ENCODE data around the gene TTC7B. TPM values are rescaled to one million over a fixed set of nuclear protein-coding genes. Genes with fewer than 3 reads are reported as not detected.

TTC7B gene
- total and polyA plus RNA-seq, 2 experiments from 2014 or later, result 68.1 to 75.8 TPM

GRCh38 chr14:90799420-90799819, 16.8 kb downstream of the TTC7B start:
- Histone ChIP-seq H3K4me1 (ENCODE audit: low read depth) (no peaks in the 10 kb centered on the region), H3K36me3 (no peaks in the 10 kb centered on the region), H3K4me3 (no peak overlapping the region), H3K27me3 (no peaks in the 10 kb centered on the region), H3K27ac (no peak overlapping the region), H3K9me3 (ENCODE audit: low read depth) (no peaks in the 10 kb centered on the region)
- TF ChIP-seq CTCF (IDR thresholded peaks at IDR 0.05; ENCODE audit: low read depth, low read length), result no peak
- DNase-seq (ENCODE audit: low read depth in 1 of 2, low spot score in 1 of 2), result no peak

- no peaks in the 10 kb centered on the region for H3K27me3 ChIP-seq
- H3K27ac ChIP-seq, result no peak overlapping the region
- H3K9me3 ChIP-seq (ENCODE audit: low read depth), result no peaks in the 10 kb centered on the region
- no peaks in the 10 kb centered on the region for H3K4me1 ChIP-seq (ENCODE audit: low read depth)
- H3K36me3 ChIP-seq, result no peaks in the 10 kb centered on the region
- TF ChIP-seq CTCF (IDR thresholded peaks at IDR 0.05; ENCODE audit: low read depth, low read length), result no peak
- H3K4me3 ChIP-seq, result no peak overlapping the region
- DNase-seq (ENCODE audit: low read depth in 1 of 2, low spot score in 1 of 2), result no peak
Measured at GRCh38 chr14:90797919-90798318, 18.3 kb downstream of the TTC7B start.

GRCh38 chr14:90797451-90797850, 18.8 kb downstream of the TTC7B start:
- no peaks in the 10 kb centered on the region for H3K27me3 ChIP-seq
- peak in 1 of 2 donors; percentile 37 for DNase-seq (ENCODE audit: low read depth in 1 of 2, low spot score in 1 of 2)
- H3K4me3 ChIP-seq, result no peak overlapping the region
- H3K4me1 ChIP-seq (ENCODE audit: low read depth), result no peaks in the 10 kb centered on the region
- H3K36me3 ChIP-seq, result no peaks in the 10 kb centered on the region
- TF ChIP-seq CTCF (IDR thresholded peaks at IDR 0.05; ENCODE audit: low read depth, low read length), result no peak
- no peak overlapping the region for H3K27ac ChIP-seq
- H3K9me3 ChIP-seq (ENCODE audit: low read depth), result no peaks in the 10 kb centered on the region

DNA sequence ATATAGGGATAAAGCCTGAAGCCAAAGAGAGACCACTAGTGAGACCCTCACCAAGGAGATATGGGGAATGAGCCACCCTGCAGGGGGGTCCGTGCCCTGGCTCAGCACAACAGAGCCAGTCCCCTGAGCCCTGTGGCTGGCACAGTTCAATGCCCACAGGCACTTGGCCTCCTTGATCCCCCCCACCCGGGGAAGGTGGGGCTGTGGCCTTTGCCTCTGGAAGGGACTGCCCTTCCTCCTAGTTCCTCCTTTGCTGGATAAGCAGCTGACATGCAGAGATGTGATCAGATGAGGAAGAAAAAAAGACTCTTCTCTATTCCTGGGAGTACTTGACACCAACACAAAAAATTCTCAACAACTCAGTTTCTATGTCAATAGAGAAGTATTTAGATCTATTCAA, 19.9 kb downstream of the TTC7B start:
- no peak for DNase-seq (ENCODE audit: low read depth in 1 of 2, low spot score in 1 of 2)
- Histone ChIP-seq H3K4me3 (no peak overlapping the region), H3K27ac (no peak overlapping the region), H3K36me3 (no peaks in the 10 kb centered on the region), H3K4me1 (ENCODE audit: low read depth) (no peaks in the 10 kb centered on the region), H3K27me3 (no peaks in the 10 kb centered on the region), H3K9me3 (ENCODE audit: low read depth) (no peaks in the 10 kb centered on the region)
- TF ChIP-seq CTCF (IDR thresholded peaks at IDR 0.05; ENCODE audit: low read depth, low read length), result no peak

DNA sequence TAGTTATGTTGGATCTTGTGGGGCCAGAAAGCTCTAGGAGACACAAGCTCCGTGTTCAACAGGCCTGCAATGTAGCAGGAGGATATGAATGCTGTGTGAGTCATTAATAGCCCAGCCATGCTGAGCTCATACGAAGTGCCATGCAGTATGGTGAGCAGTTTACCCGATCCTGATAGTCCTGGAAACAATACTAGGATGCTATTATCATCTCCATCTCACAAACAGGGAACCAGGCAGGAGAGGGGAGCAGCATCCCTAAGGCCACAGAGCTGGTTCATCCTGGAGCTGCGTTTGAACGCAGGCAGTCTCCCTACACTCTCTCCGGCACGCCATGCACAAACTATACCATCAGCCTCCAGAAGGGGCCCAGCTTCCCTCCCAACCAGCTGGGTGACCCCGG, 20.5 kb downstream of the TTC7B start:
- H3K9me3 ChIP-seq (ENCODE audit: low read depth), result no peaks in the 10 kb centered on the region
- H3K27me3 ChIP-seq, result no peaks in the 10 kb centered on the region
- DNase-seq (ENCODE audit: low read depth in 1 of 2, low spot score in 1 of 2), result peak in 1 of 2 donors; percentile 74
- H3K27ac ChIP-seq, result no peak overlapping the region
- H3K36me3 ChIP-seq, result no peaks in the 10 kb centered on the region
- no peak for TF ChIP-seq CTCF (IDR thresholded peaks at IDR 0.05; ENCODE audit: low read depth, low read length)
- no peak overlapping the region for H3K4me3 ChIP-seq
- no peaks in the 10 kb centered on the region for H3K4me1 ChIP-seq (ENCODE audit: low read depth)

DNA sequence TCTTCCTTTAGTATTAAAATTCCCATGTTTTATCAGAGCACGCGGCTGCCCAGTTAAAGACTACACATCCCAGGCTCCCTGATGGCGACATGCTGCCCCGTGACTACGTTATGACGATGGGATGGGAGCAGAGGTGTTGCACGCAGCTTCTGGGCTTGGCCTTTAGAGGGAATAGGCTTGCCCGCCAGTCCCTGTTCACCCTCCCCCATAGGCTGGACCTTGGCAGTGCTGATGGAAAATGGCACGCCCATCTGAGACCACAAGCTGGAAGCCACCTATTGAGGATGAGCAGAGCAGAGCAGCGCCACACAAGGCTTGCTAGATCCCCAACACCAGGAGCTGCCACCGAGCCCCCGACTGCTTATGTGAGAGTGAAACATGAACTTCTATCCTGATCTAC, 24.7 kb downstream of the TTC7B start:
- Histone ChIP-seq H3K36me3 (no peaks in the 10 kb centered on the region), H3K27ac (no peak overlapping the region), H3K27me3 (no peaks in the 10 kb centered on the region), H3K9me3 (ENCODE audit: low read depth) (no peaks in the 10 kb centered on the region), H3K4me3 (no peak overlapping the region), H3K4me1 (ENCODE audit: low read depth) (no peaks in the 10 kb centered on the region)
- TF ChIP-seq CTCF (IDR thresholded peaks at IDR 0.05; ENCODE audit: low read depth, low read length), result no peak
- DNase-seq (ENCODE audit: low read depth in 1 of 2, low spot score in 1 of 2), result no peak

Measured in cardiac muscle cell (in vitro differentiated cells and primary cell).